NCI-H2171 treated with DMSO at 0.1 percent for 48 hours (cell line): ENCODE measurements around the gene TFEB.

ENCODE experiments used
- DNase-seq: peaks from one replicate; lab custom pipeline; 2025; lab: John Stamatoyannopoulos, UW

TFEB gene

GRCh38 chr6:41691426-41692079 is 43.9 kb downstream of the TFEB start:
- DNase-seq, result no peak

DNA sequence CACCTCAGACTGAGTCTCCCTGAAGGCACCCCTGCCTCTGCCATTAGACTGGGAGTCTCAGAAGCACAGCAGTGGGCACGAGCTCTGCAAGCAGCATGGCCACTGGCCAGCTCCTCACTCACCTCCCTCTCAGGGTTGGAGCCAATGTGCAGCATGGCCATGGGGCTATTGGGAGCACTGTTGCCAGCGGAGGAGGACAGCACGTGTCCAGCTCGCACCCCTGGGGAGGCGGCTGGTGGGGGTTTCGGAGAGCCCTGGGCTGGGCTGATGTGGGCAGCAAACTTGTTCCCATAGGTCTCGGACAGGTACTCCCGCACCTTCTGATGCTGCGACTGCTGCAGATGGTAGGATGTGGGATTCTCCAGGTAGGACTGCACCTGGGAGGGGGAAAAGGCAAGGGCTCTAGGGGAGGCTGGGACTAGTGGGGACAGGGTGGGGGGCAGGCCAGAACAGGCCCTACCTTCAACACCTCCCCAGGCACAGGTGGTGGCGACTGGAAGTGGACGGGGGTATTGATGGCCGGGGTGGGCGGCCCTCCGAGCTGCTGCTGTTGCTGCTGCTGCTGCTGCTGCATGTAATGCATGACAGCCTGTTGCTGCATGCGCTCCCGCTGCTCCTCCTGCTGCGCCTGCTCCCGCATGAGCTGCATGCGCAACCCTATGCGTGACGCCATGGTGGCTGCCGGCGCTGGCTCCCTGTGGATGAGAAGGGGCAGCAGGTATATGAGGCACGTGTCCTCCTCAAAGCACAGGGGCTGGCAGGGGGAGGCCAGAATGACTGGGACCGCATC is 44.7 kb downstream of the TFEB start:
- no peak for DNase-seq

DNA sequence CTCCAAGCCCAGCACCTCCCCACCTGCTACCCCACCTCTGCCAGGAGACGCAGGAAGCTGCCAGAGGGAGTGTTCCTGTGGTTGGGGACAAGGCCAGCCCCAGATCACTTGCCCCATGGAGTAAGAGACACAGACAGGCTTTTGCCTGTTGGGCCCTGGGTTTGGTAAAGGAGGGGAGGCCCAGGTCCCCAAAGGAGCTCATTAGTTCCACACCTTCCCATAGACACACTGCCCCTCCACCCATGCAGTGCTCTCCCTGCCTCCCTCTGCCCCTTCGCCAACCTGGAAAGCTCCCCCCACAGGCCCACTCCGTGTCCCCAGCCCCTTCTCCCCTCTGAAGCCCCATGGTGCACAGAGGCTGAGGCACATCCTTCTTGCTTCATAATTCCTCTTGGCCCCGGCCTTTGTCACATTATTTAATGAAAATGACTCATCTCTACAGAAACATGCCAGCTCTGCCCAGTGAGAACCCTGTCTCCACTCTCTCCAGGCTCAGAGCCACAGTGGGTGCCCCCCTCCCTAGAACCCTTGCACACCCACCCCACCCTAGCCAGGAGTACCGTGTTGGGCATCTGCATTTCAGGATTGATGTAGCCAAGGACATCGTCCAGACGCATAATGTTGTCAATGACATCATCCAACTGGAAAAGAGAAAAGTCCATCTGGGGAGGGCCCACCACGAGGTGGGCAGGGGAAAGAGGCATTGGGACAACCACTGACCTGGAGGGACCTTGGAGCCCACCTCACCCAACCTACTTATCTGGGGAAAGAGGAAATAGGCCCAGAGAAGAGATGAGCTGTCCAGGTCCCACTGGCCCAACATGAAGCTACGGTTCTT is 46.0 kb downstream of the TFEB start:
- no peak for DNase-seq

GRCh38 chr6:41688256-41688965 is 47.0 kb downstream of the TFEB start:
- DNase-seq, result no peak

GRCh38 chr6:41687501-41688175 is 47.8 kb downstream of the TFEB start:
- DNase-seq, result no peak

DNA sequence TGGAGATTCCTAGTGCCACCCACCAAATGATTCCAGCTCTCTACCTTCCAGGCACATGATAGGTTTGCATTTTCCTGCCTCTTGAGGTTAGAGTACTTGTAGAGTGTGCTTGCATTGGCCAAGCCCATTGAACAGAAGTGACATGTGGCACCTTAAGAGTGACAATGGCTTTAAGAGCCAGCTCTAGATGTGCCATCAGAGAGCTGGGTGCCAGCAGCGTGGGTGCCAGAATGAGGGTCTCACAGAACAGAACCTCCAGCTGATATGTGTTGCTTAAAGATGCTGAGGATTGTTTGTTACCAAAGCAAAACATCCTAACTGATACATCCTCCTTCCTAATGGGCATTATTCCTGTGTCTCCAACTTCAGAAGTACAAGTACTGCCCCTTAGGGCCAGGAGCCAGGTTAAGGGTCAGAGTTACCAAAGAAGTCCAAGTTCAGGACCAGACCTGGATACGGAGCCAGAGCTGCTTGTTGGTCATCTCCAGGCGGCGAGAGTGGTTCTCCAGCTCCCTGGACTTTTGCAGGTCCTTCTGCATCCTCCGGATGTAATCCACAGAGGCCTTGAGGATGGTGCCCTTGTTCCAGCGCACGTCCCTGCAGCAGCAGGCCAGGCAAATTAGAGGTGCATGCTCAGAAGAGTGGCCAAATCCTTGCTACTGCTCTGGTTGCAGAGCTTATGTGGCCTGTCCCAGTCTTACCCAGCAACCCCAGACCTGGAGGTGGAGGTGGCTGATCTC is 49.6 kb downstream of the TFEB start:
- no peak for DNase-seq

DNA sequence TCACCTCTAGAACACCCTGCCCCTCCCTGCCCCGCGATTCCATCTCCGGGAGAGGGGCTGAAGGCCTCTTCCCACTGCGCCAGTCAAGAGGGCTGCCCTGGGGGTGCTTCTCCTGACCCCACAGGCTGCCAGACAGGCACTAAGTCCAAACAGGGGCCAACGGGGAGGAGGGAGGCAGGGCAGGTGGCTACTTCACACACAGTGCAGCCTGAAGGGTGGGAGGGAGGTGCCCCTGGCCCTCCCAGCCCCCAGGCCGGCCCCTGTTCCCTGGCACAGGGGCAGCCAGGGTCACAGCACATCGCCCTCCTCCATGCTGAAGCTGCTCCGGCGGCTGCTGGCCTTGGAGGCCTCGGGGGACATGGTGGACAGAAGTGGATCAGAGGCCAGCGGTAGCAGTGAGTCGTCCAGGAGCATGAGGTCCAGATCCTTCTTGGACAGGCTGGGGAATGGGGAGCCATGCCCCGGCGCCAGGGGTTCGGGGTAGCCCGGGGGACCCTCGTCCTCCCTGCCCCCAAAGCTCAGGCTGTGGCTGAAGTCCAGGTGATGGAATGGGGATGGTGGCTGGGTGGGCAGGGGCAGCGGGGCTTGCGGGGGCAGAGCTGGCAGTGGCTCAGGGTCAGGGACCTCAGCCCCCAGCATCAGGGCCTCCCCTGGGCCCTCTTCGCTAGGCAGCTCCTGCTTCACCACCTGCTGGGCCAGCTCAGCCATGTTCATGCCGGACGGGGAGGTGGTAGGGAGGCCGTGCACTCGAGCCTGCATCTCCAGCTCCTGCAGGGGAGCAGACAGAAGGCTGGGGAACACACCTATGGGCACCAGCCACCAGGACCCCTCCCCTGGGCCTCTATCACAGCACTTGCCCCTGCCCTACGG is 50.9 kb downstream of the TFEB start:
- no peak for DNase-seq

GRCh38 chr6:41683523-41684310 is 51.7 kb downstream of the TFEB start:
- peak; percentile 61 for DNase-seq

DNA sequence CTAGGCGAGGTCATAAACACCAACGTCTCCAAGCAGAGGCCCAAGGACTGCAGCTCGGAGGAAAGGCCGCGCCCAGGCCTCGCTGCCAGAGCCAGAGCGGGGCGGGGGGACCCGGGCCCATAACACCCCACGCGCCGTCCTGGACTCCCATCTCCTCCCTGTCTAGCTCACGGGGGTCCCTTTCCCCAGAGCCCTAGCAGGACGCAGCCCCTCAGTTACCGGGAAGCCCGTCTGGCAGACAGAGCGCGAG is 52.2 kb downstream of the TFEB start:
- DNase-seq, result no peak

DNA sequence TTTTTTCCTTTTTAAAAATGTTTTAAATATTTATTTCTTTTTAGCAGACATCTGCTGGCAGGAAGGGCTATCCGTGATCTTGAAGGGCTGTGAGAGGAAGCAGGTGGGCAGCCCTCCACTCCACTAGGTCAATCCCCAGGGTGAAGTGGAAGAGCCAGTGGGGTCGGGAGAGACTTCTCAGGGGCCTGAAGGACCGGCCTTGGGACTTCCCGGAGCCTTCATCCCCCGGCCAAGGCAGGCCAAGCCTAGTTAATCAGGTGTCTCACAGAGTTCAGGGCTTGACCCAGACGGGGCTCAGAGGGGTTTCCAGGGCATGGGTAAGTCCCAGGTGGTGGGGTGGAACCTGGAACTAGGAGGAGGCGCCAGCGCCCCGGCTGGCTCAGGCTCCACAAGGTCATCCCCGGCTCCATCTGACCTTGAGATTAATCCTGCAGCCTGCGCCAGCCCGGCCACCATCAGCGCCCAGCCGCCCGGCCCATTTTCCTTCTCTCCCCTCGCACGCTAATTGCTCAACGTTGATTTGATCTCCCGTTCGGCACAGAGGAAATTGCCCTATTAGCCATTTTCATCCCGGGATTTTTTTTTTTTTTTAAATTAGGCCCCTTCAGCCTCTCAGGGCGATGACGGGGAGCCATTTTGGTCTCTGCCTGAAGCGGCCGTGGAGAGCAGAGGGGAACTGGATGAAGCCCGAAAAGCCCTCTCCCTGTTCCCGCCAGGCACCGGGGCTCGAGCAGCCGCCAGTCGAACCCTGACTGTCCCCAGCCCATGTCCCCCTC is 52.7 kb downstream of the TFEB start:
- no peak for DNase-seq

DNA sequence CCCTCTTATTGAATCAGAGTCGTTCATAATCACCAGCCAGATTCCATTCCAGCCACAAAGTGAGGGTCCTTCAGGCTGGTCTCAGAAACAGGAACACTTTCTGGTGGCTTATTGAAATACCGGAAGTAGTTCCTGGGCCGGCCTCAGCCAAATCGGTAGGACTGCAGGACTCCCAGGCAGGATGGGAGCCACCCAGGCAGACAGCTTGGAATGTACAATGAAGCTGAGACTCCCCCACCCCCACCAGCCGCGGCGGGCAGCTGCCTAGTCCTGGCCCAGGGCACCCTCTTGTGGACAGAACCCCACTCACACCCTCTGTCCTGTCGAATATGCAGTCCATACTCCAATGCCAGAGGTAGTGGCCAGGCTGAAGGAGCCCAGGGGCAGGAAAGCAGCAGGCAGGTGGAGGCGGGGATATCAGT is 53.3 kb downstream of the TFEB start:
- DNase-seq, result peak; percentile 82

DNA sequence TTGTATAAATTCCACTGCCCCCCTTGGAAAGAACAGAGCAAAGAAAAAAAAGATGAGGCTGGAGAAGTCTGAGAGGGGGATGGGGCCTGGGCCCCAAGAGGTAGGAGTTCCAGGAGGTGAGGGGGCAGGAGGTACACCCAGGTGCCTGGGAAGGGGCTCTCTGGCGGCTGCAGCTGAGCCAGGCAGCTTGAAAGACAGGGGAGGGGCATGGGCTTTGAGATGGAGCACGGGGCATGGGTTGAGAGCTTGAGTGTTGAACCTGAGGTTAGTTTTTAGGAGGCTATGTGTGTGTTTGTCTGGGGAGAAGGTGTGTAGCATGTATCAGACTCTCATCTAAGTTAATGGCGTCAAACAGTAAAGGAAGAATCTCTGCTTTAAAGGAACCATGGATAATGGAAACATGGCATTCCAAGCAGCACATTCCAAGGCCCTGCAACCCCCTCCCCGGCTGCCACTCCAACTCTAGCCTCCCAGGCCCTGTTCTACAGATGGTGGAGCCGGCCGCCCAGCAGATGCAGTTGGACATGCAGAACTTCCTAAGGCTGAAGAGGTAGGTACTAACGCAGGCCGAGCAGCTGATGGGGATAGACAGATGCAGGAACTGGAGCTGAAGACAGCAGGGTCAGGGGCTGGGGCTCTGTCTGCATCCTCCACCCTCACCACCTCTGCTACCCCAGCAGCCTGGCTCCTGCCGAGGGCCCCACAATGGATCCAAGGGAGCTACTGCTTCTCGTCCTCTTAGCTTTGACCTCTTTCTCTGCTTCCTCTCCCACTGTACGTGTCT is 55.0 kb downstream of the TFEB start:
- DNase-seq, result no peak

DNA sequence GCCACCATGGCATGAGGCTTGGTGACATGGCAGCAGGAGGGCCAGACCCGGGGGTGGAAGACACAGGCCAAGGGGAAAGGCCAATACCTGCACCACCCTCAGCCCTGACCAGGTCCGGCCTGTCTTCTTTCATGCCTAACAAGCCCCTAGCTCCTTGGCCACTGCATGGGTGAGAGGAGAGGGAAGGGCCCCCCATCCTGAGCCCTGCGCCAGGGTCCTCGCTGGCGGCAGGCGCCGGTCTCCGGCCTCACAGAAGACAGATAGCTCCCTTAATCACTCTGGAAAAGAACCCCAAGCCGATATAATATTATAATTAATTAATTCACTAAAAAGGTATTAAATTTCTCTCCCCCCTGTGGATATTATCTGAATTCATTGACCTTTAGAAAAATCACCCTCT is 55.7 kb downstream of the TFEB start:
- no peak for DNase-seq

DNA sequence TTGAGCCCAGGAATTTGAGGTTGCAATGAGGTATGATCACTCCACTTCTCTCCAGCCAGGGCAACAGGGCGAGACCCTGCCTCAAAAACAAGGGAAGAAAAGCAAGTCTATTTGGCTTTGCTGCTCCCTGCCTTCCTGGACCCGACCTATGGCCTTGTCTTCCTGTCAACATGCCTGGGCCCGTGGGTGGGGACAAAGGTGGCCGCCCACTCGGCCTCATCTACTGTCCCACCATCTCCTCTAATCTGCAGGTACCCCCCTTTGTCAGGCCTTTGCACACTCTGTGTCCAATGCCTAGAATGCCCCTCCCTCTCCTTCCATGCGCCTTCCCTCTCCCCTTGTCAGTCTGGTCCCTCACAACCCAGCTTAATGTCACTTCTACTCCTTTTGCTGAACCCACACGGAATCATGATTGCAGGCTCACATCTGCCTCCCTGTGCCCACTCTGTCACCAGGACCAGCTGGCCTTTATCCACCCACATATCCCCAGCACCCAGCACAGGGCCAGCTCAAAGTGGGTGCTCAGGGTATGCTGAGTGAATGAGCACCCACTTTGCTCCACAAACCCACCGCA is 56.8 kb downstream of the TFEB start:
- DNase-seq, result no peak

GRCh38 chr6:41677124-41677921 is 58.1 kb downstream of the TFEB start:
- DNase-seq, result no peak

- no peak for DNase-seq
These were observed 59.0 kb downstream of the TFEB start for GRCh38 chr6:41676431-41676830.

GRCh38 chr6:41675992-41676391 is 59.4 kb downstream of the TFEB start:
- DNase-seq, result no peak
